AG09309 (cell line): Measurements from ENCODE around the gene GADD45GIP1.
A peak's percentile ranks its signal among the peaks of the same experiment; 100 is the strongest.

Experiments
- DNase-seq: peaks from one replicate; pipeline ENCODE4 v3.0.0-alpha.2; 2010; ENCODE audit warnings: low read depth
- H3K4me3 ChIP-seq: 2 replicates; pipeline ENCODE4 v1.5.1; 2011; ENCODE audit warnings: mild to moderate bottlenecking, low read depth, low read length, moderate library complexity; ENCODE audit not compliant: control insufficient read depth
- TF ChIP-seq, protein P1 (sequence below): IDR thresholded peaks from 2 replicates; pipeline ENCODE4 v1.5.1; 2011; ENCODE audit warnings: mild to moderate bottlenecking, low read depth, low read length, inconsistent platforms; ENCODE audit not compliant: insufficient read depth, control insufficient read depth; ENCODE audit errors: missing control alignments

The GADD45GIP1 gene

GRCh38 chr19:12995596-12996405, 38.8 kb upstream of the GADD45GIP1 start:
- TF ChIP-seq, protein P1, sequence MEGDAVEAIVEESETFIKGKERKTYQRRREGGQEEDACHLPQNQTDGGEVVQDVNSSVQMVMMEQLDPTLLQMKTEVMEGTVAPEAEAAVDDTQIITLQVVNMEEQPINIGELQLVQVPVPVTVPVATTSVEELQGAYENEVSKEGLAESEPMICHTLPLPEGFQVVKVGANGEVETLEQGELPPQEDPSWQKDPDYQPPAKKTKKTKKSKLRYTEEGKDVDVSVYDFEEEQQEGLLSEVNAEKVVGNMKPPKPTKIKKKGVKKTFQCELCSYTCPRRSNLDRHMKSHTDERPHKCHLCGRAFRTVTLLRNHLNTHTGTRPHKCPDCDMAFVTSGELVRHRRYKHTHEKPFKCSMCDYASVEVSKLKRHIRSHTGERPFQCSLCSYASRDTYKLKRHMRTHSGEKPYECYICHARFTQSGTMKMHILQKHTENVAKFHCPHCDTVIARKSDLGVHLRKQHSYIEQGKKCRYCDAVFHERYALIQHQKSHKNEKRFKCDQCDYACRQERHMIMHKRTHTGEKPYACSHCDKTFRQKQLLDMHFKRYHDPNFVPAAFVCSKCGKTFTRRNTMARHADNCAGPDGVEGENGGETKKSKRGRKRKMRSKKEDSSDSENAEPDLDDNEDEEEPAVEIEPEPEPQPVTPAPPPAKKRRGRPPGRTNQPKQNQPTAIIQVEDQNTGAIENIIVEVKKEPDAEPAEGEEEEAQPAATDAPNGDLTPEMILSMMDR = no peak
- H3K4me3 ChIP-seq = peak overlapping the region; percentile 78

DNA sequence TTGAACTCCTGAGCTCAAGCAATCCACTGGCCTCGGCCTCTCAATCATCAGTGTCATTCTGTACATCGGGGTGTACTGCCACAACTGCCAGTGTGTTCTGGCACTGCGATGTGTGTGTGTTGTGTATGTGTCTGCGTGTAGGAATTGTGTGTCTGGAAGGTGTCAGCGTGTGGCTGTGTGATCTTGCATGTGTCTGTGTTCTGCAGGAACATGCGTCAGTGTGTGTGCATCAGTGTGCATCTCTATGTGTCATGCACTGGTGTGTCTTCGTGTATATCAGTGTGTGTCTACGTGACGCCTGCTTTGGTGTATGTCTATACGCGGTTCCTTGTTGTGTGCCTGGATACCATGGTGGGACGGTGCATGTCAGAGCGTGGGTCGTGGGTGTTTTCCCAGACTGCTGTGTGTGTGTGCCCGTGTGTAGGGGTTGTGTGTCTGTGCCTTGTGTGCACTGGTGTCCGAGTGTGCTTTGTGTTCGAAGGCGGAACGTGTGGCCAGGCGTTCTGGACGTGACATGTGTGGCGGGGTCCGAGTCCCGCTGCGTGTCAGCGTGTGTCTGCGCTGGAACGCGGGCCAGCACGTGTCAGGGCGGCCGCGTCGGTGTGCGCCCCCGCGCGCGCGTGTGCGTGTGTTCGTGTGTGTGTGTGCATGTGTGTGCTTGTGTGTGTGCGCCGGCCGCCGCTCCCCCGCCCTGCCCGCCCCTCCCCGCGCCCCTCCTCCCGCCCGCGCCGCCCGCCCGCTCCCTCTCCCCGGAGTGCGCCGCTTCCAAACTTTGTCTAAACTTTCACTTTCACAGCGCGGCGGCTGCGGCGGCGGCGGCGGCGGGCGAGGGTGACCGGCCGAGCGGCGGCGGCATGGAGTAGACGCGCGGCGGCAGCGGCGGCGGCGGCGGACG, 37.9 kb upstream of the GADD45GIP1 start, which contains the start of gene NFIX:
Gene NFIX, plus strand, starts transcription at position 775 of the 895 bp plus-strand sequence. CDS start 363 bp downstream, outside the sequence.
- no peak for DNase-seq
- H3K4me3 ChIP-seq = peak within 1 kb of the TSS; percentile 78
- TF ChIP-seq, protein P1 = no peak

More at GRCh38 chr19:12995596-12996405, 38.8 kb upstream of the GADD45GIP1 start:
- no peak for DNase-seq

DNA sequence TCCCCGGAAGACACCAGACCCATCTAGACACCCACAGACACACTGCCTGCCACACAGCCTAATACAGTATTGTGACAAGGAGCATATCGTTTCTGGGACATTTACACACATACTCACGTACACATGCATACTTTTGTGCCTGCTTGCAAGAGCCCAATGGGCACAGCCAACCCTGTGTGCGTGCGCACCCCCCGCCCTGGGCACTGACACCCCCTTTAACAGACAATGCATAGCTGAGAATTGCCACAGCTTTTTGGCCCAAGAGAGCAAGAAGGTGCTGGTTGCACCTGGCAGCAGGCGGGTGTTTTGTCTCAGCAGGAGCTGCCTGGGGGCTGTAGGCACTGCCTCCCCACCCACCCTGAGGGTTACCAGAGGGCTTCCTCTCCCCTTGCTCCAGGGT, 36.5 kb upstream of the GADD45GIP1 start:
- no peak for DNase-seq
- TF ChIP-seq, protein P1 = no peak
- H3K4me3 ChIP-seq = no peak overlapping the region

- TF ChIP-seq, protein P1 = no peak
- no peak overlapping the region for H3K4me3 ChIP-seq
- no peak for DNase-seq
Measured at GRCh38 chr19:12992729-12993128, 35.7 kb upstream of the GADD45GIP1 start.

DNA sequence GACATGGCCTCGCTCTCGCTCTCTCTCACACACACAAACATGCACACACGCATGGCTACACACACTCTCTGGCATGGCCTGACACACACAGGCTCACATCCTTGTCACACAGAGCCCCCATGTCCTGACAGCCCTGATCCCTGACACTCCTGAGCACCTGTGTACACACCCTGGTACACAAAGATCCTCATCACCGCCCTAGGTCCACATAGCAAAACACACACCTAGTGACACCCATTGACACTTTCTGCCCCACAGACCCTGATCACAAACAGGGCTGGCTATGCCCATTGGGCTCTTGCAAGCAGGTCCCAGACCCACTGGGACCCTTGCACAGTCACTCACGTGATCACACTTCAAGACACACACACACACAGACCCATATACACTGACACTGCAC, 34.3 kb upstream of the GADD45GIP1 start:
- DNase-seq = no peak
- H3K4me3 ChIP-seq = no peak overlapping the region
- TF ChIP-seq, protein P1 = no peak

DNA sequence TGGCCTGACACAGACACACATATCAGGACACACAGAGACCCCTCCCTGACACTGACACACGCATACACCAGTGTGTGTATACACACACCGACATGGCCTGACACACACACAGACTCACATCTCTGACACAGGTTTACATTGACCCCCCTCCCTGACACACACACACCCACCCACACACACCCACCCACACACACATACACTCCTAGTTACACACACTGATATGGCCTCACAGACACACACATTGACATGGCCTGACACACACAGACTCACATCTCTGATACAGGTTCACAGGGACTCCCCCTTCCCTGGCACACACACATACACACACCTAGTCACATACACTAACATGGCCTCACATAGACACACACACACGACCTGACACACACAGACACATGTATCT, 33.8 kb upstream of the GADD45GIP1 start:
- H3K4me3 ChIP-seq = no peak overlapping the region
- TF ChIP-seq, protein P1 = no peak
- DNase-seq = no peak
